HepG2 (cell line): ENCODE measurements around the gene NPHP1. TPM values are rescaled to one million over a fixed set of nuclear protein-coding genes. Genes with fewer than 3 reads are reported as not detected.

ENCODE experiments used
- ELF4 ChIP-seq: sonication (generic); formaldehyde crosslinking; IDR thresholded peaks from 2 replicates; pipeline ENCODE4 v1.5.0; 2020; ENCODE audit warnings: missing genetic modification reagents, mild to moderate bottlenecking, moderate library complexity, borderline replicate concordance
- GABPA ChIP-seq, 2 experiments: IDR thresholded peaks; 2 replicates each; pipeline ENCODE4 v1.6.1; 2011 to 2016; ENCODE audit warnings: low read depth in 2 of 2, low read length in 1 of 2, missing biosample characterization in 1 of 2, missing genetic modification characterization in 1 of 2
- GTF2F1 ChIP-seq: fragments of 150-350 bp; IDR thresholded peaks from 2 replicates; pipeline ENCODE4 v1.6.1; 2014; ENCODE audit warnings: low read length
- HMGXB3 ChIP-seq: sonication (generic); formaldehyde crosslinking; IDR thresholded peaks from 2 replicates; pipeline ENCODE4 v1.4.0; 2020; ENCODE audit warnings: missing genetic modification reagents, borderline replicate concordance
- PPARG ChIP-seq: conservative IDR thresholded peaks from 2 replicates; pipeline ENCODE4 v1.6.1; 2016; ENCODE audit warnings: missing biosample characterization, missing genetic modification reagents
- THAP7 ChIP-seq: sonication (generic); formaldehyde crosslinking; IDR thresholded peaks from 2 replicates; pipeline ENCODE4 v1.8.1; 2023; ENCODE audit warnings: mild to moderate bottlenecking, missing genetic modification reagents
- UBTF ChIP-seq: sonication (generic); formaldehyde crosslinking; IDR thresholded peaks from 2 replicates; pipeline ENCODE4 v1.4.0; 2020; ENCODE audit warnings: mild to moderate bottlenecking, missing genetic modification reagents
- YY1 ChIP-seq: IDR thresholded peaks from 2 replicates; pipeline ENCODE4 v1.6.1; 2011; ENCODE audit warnings: low read length, low read depth, moderate library complexity, mild to moderate bottlenecking; ENCODE audit not compliant: insufficient read depth, insufficient replicate concordance
- ZBTB39 ChIP-seq: sonication (generic); formaldehyde crosslinking; IDR thresholded peaks from 2 replicates; pipeline ENCODE4 v1.5.0; 2020; ENCODE audit warnings: missing genetic modification reagents
- ZFX ChIP-seq: sonication (generic); formaldehyde crosslinking; IDR thresholded peaks from 2 replicates; pipeline ENCODE4 v1.4.0; 2020; ENCODE audit warnings: mild to moderate bottlenecking, low read depth, missing genetic modification reagents, moderate library complexity
- ZGPAT ChIP-seq: IDR thresholded peaks from 2 replicates; pipeline ENCODE4 v1.6.1; 2016; ENCODE audit warnings: mild to moderate bottlenecking
- ZNF281 ChIP-seq: sonication (generic); formaldehyde crosslinking; IDR thresholded peaks from 2 replicates; pipeline ENCODE4 v1.4.0; 2020; ENCODE audit warnings: missing genetic modification reagents, borderline replicate concordance
- ZNF282 ChIP-seq: fragments of 450-650 bp; IDR thresholded peaks from 2 replicates; pipeline ENCODE4 v1.6.1; 2018; ENCODE audit not compliant: partially characterized antibody
- polyA plus RNA-seq, 8 experiments: library from polyadenylated mRNA; depleted of rRNA in 3 of 8; stranded (reverse) in 7 of 8; unstranded in 1 of 8; fragments of >200 nt; fragmentation: Illumina TruSeq in 4 of 8; extraction: Trizol in 4 of 8; gene quantifications; 2 replicates each; pipeline versions ENCODE4 v1.2.1 to v1.2.3, GENCODE V29; 2011 to 2016; ENCODE audit warnings: low read depth in 4 of 8, missing spikeins in 1 of 8, mixed read lengths in 1 of 8; ENCODE audit not compliant: insufficient read depth in 1 of 8
- total RNA-seq, 5 experiments: library from RNA; depleted of rRNA; stranded (reverse); fragments of >200 nt; fragmentation: Illumina TruSeq; extraction: Trizol; gene quantifications; 2 replicates each; pipeline ENCODE4 v1.2.3, GENCODE V29; 2016; ENCODE audit warnings: low read depth in 1 of 5

The NPHP1 gene
- total and polyA plus RNA-seq, 2 of the 13 experiments (the other 11 are each of a cell fraction or from before 2014, with no cell fraction given), result 2.7 to 4.8 TPM

- TF ChIP-seq HMGXB3 (no peak), THAP7 (CRISPR knock-in tag) (no peak), ZNF282 (no peak), YY1 (peak; percentile 32), ZBTB39 (CRISPR knock-in tag) (no peak), ELF4 (CRISPR knock-in tag) (0 out of 2 replicates have a peak, but pooled peaks have one; percentile 66), GABPA (IDR thresholded peaks at IDR 0.05; ENCODE audit: low read depth, low read length) (no peak), GABPA (CRISPR knock-in tag; IDR thresholded peaks at IDR 0.05; ENCODE audit: low read depth) (no peak), ZFX (CRISPR knock-in tag) (peak; percentile 13; the same call in 1 of the 2 replicates), GTF2F1 (no peak), PPARG (CRISPR knock-in tag) (peak; percentile 67), UBTF (CRISPR knock-in tag) (no peak), ZGPAT (CRISPR knock-in tag) (peak; percentile 61; the same call in 1 of the 2 replicates), ZNF281 (CRISPR knock-in tag) (peak; percentile 34; the same call in 1 of the 2 replicates)
These were observed 58.4 kb downstream of the NPHP1 start (continued) for GRCh38 chr2:110146183-110146944.
